ENCODE measurements around the gene RENBP.

DNA sequence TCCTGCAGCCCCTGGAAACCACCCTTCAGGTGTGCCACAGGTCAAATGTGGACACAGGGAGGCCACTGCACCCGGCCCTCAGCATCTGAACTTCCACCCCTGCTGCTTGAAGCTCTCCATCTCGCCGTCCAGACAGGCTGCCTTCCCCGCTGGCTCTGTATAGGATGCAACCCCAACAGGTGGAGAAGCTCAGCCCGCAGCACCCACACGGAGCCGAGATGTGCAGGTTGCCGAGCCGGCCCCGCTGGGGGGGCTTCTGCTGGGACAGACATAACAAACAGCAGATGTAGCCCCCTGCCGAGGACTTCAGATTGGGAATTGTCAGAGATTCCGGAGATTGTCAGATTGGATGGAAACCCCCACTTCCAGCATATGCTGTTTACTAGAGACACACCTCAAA lies 48.6 kb upstream of the RENBP start:
- TF ChIP-seq, protein P1, sequence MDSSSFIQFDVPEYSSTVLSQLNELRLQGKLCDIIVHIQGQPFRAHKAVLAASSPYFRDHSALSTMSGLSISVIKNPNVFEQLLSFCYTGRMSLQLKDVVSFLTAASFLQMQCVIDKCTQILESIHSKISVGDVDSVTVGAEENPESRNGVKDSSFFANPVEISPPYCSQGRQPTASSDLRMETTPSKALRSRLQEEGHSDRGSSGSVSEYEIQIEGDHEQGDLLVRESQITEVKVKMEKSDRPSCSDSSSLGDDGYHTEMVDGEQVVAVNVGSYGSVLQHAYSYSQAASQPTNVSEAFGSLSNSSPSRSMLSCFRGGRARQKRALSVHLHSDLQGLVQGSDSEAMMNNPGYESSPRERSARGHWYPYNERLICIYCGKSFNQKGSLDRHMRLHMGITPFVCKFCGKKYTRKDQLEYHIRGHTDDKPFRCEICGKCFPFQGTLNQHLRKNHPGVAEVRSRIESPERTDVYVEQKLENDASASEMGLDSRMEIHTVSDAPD (CRISPR knock-in tag; IDR thresholded peaks at IDR 0.05): no peak
- TF ChIP-seq HDAC2 (IDR thresholded peaks at IDR 0.05): no peak
- TF ChIP-seq MTA3 (IDR thresholded peaks at IDR 0.05; ENCODE audit: borderline replicate concordance): no peak
- no peak for TF ChIP-seq YY1 (IDR thresholded peaks at IDR 0.05; ENCODE audit: borderline replicate concordance in 1 of 3, control insufficient read depth in 1 of 3, extremely low read depth in 1 of 3, insufficient read depth in 3 of 3, insufficient read length in 1 of 3, insufficient replicate concordance in 2 of 3, low read depth in 1 of 3, low read length in 2 of 3)
- TF ChIP-seq, protein P2, sequence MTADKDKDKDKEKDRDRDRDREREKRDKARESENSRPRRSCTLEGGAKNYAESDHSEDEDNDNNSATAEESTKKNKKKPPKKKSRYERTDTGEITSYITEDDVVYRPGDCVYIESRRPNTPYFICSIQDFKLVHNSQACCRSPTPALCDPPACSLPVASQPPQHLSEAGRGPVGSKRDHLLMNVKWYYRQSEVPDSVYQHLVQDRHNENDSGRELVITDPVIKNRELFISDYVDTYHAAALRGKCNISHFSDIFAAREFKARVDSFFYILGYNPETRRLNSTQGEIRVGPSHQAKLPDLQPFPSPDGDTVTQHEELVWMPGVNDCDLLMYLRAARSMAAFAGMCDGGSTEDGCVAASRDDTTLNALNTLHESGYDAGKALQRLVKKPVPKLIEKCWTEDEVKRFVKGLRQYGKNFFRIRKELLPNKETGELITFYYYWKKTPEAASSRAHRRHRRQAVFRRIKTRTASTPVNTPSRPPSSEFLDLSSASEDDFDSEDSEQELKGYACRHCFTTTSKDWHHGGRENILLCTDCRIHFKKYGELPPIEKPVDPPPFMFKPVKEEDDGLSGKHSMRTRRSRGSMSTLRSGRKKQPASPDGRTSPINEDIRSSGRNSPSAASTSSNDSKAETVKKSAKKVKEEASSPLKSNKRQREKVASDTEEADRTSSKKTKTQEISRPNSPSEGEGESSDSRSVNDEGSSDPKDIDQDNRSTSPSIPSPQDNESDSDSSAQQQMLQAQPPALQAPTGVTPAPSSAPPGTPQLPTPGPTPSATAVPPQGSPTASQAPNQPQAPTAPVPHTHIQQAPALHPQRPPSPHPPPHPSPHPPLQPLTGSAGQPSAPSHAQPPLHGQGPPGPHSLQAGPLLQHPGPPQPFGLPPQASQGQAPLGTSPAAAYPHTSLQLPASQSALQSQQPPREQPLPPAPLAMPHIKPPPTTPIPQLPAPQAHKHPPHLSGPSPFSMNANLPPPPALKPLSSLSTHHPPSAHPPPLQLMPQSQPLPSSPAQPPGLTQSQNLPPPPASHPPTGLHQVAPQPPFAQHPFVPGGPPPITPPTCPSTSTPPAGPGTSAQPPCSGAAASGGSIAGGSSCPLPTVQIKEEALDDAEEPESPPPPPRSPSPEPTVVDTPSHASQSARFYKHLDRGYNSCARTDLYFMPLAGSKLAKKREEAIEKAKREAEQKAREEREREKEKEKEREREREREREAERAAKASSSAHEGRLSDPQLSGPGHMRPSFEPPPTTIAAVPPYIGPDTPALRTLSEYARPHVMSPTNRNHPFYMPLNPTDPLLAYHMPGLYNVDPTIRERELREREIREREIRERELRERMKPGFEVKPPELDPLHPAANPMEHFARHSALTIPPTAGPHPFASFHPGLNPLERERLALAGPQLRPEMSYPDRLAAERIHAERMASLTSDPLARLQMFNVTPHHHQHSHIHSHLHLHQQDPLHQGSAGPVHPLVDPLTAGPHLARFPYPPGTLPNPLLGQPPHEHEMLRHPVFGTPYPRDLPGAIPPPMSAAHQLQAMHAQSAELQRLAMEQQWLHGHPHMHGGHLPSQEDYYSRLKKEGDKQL (CRISPR knock-in tag; IDR thresholded peaks at IDR 0.05; ENCODE audit: borderline replicate concordance): no peak
- TF ChIP-seq, protein P3, sequence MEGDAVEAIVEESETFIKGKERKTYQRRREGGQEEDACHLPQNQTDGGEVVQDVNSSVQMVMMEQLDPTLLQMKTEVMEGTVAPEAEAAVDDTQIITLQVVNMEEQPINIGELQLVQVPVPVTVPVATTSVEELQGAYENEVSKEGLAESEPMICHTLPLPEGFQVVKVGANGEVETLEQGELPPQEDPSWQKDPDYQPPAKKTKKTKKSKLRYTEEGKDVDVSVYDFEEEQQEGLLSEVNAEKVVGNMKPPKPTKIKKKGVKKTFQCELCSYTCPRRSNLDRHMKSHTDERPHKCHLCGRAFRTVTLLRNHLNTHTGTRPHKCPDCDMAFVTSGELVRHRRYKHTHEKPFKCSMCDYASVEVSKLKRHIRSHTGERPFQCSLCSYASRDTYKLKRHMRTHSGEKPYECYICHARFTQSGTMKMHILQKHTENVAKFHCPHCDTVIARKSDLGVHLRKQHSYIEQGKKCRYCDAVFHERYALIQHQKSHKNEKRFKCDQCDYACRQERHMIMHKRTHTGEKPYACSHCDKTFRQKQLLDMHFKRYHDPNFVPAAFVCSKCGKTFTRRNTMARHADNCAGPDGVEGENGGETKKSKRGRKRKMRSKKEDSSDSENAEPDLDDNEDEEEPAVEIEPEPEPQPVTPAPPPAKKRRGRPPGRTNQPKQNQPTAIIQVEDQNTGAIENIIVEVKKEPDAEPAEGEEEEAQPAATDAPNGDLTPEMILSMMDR (IDR thresholded peaks at IDR 0.05 in 2 of 3, conservative IDR thresholded peaks at IDR 0.05 in 1 of 3; ENCODE audit: insufficient read depth in 2 of 3, low read depth in 1 of 3, low read length in 3 of 3): no peak
- no peak for TF ChIP-seq ZNF707 (CRISPR knock-in tag; conservative IDR thresholded peaks at IDR 0.05)
- TF ChIP-seq CCAR2 (IDR thresholded peaks at IDR 0.05; ENCODE audit: low read depth, low read length): no peak
- no peak for TF ChIP-seq PHB2 (IDR thresholded peaks at IDR 0.05; ENCODE audit: low read depth)
- TF ChIP-seq ZBTB8A (IDR thresholded peaks at IDR 0.05; ENCODE audit: partially characterized antibody): no peak
